ENCODE data around the gene DND1. TPM values are rescaled to one million over a fixed set of nuclear protein-coding genes. Genes with fewer than 3 reads are reported as not detected.
A peak's percentile ranks its signal among the peaks of the same experiment; 100 is the strongest.
"Not testable (repeated sequence)": the region's sequence is repeated elsewhere in the genome, so short reads cannot be mapped to it uniquely, and the experiment has no call there.

Gene DND1
- total RNA-seq, 1 donor from 2014 or later: 1.0 TPM

GRCh38 chr5:140658870-140659269 is 14.5 kb downstream of the DND1 start:
- Histone ChIP-seq H3K27me3 (ENCODE audit: control insufficient read depth, insufficient read depth, low read length) (no peaks in the 10 kb centered on the region), H3K36me3 (ENCODE audit: control insufficient read depth, insufficient read depth, low read length) (peaks cover 4% of the 10 kb centered on the region), H3K4me3 (ENCODE audit: low read depth, low read length) (no peak overlapping the region)
- TF ChIP-seq CTCF (IDR thresholded peaks at IDR 0.05; ENCODE audit: insufficient read depth, low read length, poor library complexity, severe bottlenecking): no peak
- no peak for DNase-seq (ENCODE audit: low read depth)

DNA sequence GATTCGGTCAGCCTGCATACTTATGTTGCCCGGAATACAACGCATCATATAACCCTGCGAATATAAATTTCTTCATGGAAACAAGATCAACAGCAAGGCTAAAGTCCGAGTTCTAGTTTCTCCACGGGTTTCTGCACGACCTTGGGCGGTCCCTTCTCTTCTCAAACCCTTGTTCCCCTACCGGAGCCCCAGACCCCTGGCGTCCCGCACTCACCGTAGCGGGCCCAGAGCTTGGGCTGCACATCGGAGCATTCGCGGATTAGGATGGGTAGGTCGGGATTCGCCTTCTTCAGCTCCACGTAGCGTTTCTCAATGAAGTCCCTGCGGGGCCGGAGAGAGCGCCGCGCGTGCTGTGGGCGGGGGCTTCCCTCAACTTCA is 26.3 kb downstream of the DND1 start:
- Histone ChIP-seq H3K36me3 (ENCODE audit: control insufficient read depth, insufficient read depth, low read length) (peaks cover 3% of the 10 kb centered on the region), H3K27me3 (ENCODE audit: control insufficient read depth, insufficient read depth, low read length) (no peaks in the 10 kb centered on the region), H3K4me3 (ENCODE audit: low read depth, low read length) (peak overlapping the region; percentile 92)
- TF ChIP-seq CTCF (IDR thresholded peaks at IDR 0.05; ENCODE audit: insufficient read depth, low read length, poor library complexity, severe bottlenecking): no peak
- DNase-seq (ENCODE audit: low read depth): no peak

- Histone ChIP-seq H3K4me3 (ENCODE audit: low read depth, low read length) (no peak overlapping the region), H3K36me3 (ENCODE audit: control insufficient read depth, insufficient read depth, low read length) (peaks cover 4% of the 10 kb centered on the region), H3K27me3 (ENCODE audit: control insufficient read depth, insufficient read depth, low read length) (no peaks in the 10 kb centered on the region)
- no peak for TF ChIP-seq CTCF (IDR thresholded peaks at IDR 0.05; ENCODE audit: insufficient read depth, low read length, poor library complexity, severe bottlenecking)
- DNase-seq (ENCODE audit: low read depth): no peak
Observed at GRCh38 chr5:140642718-140643117, 30.7 kb downstream of the DND1 start.

DNA sequence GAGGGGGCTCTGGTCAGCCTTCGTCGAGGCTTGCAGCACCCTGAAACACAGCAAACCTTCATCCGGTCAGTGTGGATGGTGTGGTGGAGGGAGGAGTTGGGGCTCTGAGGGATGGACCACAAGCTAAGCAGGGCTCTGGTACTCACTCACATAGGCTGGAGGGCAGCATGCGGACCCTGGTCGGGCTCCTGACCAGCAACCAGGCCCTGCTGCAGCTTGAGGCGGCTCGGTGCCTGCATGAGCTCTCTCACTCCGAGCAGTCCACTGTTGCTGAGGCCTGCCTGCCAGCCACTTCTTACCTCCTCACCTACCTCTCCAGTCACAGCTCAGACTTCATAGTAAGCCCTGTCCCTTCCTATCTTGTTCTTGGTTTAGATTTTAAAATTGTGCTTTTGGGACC is 31.7 kb downstream of the DND1 start:
- DNase-seq (ENCODE audit: low read depth): no peak
- Histone ChIP-seq H3K36me3 (ENCODE audit: control insufficient read depth, insufficient read depth, low read length) (peaks cover 4% of the 10 kb centered on the region), H3K27me3 (ENCODE audit: control insufficient read depth, insufficient read depth, low read length) (no peaks in the 10 kb centered on the region), H3K4me3 (ENCODE audit: low read depth, low read length) (no peak overlapping the region)
- no peak for TF ChIP-seq CTCF (IDR thresholded peaks at IDR 0.05; ENCODE audit: insufficient read depth, low read length, poor library complexity, severe bottlenecking)

DNA sequence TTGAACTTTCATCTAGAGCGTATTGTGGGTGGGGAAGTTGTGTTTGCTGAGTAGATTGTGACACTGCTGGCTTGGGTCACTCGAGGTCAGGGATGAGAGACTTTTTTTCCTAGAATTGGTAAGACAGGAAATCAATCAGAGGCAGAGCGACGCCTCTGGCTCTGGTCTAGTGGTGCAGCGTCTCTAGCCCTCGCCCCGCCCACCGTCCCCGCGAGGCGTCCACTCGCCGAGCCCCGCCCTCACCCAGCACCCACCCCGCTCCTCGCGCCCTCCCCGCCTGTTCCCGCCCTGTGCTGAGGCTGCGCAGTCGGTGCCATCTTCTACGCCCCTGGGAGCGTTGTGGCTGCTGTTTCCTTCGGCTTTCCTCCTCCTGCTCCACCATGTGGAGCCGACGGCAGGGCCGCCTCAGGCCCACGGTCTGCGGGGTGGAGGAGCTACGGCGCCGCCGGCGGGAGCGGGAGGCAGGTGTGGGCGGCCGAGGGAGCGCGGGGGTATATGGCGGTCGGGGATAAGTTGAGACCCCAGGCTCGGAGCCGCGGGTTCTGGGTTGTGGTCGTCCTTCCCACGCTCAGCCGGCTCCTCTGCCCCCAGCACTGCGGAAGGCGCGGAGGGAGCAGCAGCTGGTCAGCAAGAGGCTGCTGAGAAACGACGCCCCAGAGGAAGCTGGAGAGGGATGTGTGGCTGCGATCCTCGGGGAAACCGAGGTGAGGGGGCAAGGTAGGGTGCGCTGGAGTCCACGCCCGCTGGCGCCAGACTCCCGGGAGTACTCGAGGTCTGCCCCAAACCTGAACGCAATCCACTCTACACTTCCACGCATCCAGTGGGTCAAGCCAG is 34.0 kb downstream of the DND1 start, which contains the start of gene TMCO6:
Gene TMCO6, plus strand, starts transcription at position 304 of the 834 bp plus-strand sequence. Its CDS starts 77 bp downstream, at position 381.
- TF ChIP-seq CTCF (IDR thresholded peaks at IDR 0.05; ENCODE audit: insufficient read depth, low read length, poor library complexity, severe bottlenecking): peak; percentile 50

DNA sequence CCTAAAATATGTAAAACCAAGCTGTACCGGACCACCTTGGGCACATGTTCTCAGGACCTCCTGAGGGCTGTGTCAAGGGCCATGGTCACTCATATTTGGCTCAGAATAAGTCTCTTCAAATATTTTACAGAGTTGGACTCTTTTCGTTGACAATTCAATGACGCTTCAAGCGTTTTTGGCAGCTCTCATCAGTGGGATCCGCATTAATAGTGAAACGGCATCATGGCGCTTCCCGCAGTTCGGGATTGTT is 34.6 kb downstream of the DND1 start:
- H3K36me3 ChIP-seq (ENCODE audit: control insufficient read depth, insufficient read depth, low read length): not testable (repeated sequence)

More for the DNA sequence above, 34.0 kb downstream of the DND1 start, which contains the start of gene TMCO6:
- Histone ChIP-seq H3K27me3 (ENCODE audit: control insufficient read depth, insufficient read depth, low read length) (no peaks in the 10 kb centered on the region), H3K4me3 (ENCODE audit: low read depth, low read length) (peak within 1 kb of the TSS; percentile 71), H3K36me3 (ENCODE audit: control insufficient read depth, insufficient read depth, low read length) (peaks cover 2% of the 10 kb centered on the region)
- peak; percentile 72 for DNase-seq (ENCODE audit: low read depth)

More for the DNA sequence above, 34.6 kb downstream of the DND1 start:
- not testable (repeated sequence) for H3K27me3 ChIP-seq (ENCODE audit: control insufficient read depth, insufficient read depth, low read length); DNase-seq (ENCODE audit: low read depth)
- H3K4me3 ChIP-seq (ENCODE audit: low read depth, low read length): peak overlapping the region; percentile 37

All from kidney epithelial cell (primary cell).